SK-MEL-5 (cell line): ENCODE measurements around the gene CBFA2T2. TPM values are rescaled to one million over a fixed set of nuclear protein-coding genes. Genes with fewer than 3 reads are reported as not detected.
"Not testable (repeated sequence)": the region's sequence is repeated elsewhere in the genome, so short reads cannot be mapped to it uniquely, and the experiment has no call there.

Source experiments
- DNase-seq: peaks from one replicate; pipeline ENCODE4 v3.0.0-alpha.2; 2016; ENCODE audit warnings: low read depth, low spot score
- in situ Hi-C: cut with HindIII; loops from 2 replicates; pipeline ENCODE4 v1.10.0; 2016; ENCODE audit warnings: low sequenced_read_pairs, high pct_unique_total_duplicates, low pct_unique_long_range_greater_than_20kb
- total RNA-seq: library from RNA; depleted of rRNA; stranded (reverse); fragments of >200 nt; shearing (Covaris generic); gene quantifications from 2 replicates; pipeline ENCODE4 v1.2.3, GENCODE V29; 2014

Gene CBFA2T2
- total RNA-seq, 1 experiment from 2014 or later = 6.0 TPM

DNA sequence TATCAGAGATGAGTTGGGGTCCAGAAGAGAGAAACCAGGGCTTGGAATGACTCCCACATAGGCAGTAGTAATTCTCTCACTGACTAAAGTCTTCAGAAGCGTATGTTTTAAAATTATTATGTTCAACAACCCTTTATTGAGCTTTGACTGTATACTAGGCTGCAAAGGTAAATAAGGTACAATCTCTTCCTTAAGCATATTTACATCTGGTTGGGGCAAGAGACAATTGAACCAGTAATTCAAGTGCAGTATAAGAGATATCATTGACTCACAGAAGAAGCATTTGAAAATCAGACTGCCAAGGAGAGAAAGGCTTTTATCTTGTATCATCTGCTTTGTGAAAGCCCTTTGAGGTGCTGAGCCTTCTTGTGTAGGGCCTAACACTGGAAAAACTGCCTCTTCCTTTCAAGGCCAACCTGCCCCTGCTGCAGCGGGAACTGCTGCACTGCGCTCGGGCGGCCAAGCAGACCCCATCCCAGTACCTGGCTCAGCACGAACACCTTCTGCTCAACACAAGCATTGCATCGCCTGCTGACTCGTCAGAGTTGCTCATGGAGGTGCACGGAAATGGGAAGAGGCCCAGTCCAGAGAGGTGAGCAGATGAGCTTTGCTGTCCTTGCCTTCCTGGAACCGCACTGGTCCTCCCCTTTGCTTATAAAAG lies 132.9 kb downstream of the CBFA2T2 start:
- in situ Hi-C loops = no loop called here
- DNase-seq = no peak

DNA sequence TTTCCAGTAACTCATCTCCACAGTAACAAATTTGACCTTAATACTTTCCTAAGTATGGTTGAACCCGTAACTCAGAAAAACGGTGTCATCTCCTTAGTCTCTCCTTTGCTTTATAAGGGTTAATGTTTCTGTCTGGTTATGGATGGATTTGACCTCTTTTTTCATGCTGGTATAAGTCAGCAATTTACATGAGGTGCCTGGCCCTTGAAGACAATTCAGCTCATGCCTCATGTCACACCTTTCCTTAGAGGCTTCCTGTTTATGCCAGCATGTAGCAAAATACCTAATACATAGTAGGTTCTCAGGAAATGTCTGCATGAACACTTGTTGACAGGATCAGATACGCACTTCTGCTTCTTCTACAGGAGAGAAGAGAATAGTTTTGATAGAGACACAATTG lies 134.5 kb downstream of the CBFA2T2 start:
- in situ Hi-C loops = no loop called here

GRCh38 chr20:33626190-33626589 lies 136.3 kb downstream of the CBFA2T2 start:
- DNase-seq = no peak
- in situ Hi-C loops = no loop called here

More for the DNA sequence above, 134.5 kb downstream of the CBFA2T2 start:
- no peak for DNase-seq

GRCh38 chr20:33627577-33628216 lies 137.8 kb downstream of the CBFA2T2 start:
- no peak for DNase-seq
- in situ Hi-C loops = no loop called here

- DNase-seq = no peak
- in situ Hi-C loops = no loop called here
Observed at GRCh38 chr20:33629533-33629932, 139.6 kb downstream of the CBFA2T2 start.

GRCh38 chr20:33629979-33630378 lies 140.1 kb downstream of the CBFA2T2 start:
- in situ Hi-C loops = no loop called here
- DNase-seq = no peak

- in situ Hi-C loops = no loop called here
- no peak for DNase-seq
Observed at GRCh38 chr20:33630507-33630906, 140.6 kb downstream of the CBFA2T2 start.

DNA sequence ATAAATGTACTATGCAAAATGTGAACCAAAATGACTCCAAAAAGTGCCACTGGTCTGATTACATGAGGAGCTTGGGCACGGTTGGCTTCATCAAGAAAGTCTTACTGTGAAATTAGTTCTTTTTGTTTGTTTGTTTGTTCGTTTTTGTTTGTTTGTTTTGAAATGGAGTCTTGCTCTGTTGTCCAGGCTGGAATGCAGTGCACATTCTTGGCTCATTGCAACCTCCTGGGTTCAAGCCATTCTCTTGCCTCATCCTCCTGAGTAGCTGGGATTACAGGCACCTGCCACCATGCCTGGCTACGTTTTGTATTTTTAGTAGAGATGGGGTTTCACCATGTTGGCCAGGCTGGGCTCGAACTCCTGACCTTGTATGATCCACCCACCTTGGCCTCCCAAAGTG lies 142.0 kb downstream of the CBFA2T2 start:
- in situ Hi-C loops, DNase-seq: not testable (repeated sequence)

GRCh38 chr20:33635341-33635740 lies 145.4 kb downstream of the CBFA2T2 start:
- in situ Hi-C loops = no loop called here
- DNase-seq = no peak

DNA sequence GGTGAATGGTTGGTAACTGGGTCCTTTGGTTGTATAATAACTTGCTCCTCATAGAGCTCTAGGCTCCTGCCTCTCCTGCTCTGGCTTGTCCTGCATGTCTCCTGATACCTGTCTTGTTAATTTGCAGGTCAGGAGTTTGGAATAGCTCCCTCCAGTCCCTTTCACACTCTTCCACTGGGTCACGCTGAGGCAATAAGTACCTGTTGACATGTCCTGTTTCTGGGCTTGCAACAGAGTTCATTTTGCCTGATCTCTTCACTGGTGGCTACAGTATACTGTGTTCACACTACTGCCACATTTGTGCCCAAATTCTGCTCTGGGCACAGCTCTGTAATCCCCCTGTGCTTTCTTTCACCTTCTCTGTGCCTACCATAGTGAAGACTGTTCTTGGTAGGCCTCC lies 146.9 kb downstream of the CBFA2T2 start:
- no peak for DNase-seq
- in situ Hi-C loops = no loop called here

GRCh38 chr20:33640287-33640686 lies 150.4 kb downstream of the CBFA2T2 start:
- DNase-seq = no peak
- in situ Hi-C loops = no loop called here

GRCh38 chr20:33644313-33645071 lies 154.6 kb downstream of the CBFA2T2 start:
- no peak for DNase-seq
- in situ Hi-C loops = no loop called here

GRCh38 chr20:33645072-33645358 lies 155.1 kb downstream of the CBFA2T2 start:
- in situ Hi-C loops = no loop called here
- no peak for DNase-seq

DNA sequence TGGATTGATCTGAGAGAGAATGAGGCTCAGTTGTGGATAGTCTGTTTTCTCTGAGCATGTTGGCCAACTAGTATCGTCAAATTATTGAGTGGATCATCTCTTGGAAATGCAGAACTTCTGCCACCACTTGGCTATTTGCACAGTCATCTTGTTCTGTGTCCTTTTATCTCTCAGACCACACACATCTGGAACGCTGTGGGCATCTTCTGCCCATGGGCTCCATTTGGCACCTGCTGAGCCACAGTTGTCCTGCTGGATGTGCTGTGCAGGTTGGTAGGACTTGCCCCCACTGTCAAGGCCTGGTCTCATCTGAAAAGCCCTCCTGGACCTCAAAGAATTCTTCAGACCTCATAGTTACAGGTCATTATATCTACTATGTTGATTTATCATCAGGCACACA lies 155.5 kb downstream of the CBFA2T2 start:
- in situ Hi-C loops = no loop called here
- no peak for DNase-seq

DNA sequence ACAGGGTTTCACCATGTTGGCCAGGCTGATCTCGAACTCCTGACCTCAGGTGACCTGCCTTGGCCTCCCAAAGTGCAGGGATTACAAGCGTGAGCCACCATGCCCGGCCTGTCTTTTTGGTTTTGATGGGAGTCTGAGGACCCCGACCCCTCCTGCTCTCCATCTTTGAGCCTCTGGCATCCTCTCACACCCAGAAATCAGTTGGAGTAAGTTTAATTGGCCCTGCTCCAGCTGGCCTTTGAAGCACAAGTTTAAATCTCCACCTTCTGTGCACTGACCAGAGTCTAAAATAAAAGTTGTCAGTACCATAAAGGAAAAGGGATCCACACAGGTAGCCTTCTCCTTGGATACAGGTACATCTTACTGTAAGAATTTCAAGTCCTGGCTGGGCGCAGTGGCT lies 156.3 kb downstream of the CBFA2T2 start:
- in situ Hi-C loops = no loop called here
- no peak for DNase-seq

GRCh38 chr20:33646959-33647602 lies 157.2 kb downstream of the CBFA2T2 start:
- DNase-seq, in situ Hi-C loops: not testable (repeated sequence)

DNA sequence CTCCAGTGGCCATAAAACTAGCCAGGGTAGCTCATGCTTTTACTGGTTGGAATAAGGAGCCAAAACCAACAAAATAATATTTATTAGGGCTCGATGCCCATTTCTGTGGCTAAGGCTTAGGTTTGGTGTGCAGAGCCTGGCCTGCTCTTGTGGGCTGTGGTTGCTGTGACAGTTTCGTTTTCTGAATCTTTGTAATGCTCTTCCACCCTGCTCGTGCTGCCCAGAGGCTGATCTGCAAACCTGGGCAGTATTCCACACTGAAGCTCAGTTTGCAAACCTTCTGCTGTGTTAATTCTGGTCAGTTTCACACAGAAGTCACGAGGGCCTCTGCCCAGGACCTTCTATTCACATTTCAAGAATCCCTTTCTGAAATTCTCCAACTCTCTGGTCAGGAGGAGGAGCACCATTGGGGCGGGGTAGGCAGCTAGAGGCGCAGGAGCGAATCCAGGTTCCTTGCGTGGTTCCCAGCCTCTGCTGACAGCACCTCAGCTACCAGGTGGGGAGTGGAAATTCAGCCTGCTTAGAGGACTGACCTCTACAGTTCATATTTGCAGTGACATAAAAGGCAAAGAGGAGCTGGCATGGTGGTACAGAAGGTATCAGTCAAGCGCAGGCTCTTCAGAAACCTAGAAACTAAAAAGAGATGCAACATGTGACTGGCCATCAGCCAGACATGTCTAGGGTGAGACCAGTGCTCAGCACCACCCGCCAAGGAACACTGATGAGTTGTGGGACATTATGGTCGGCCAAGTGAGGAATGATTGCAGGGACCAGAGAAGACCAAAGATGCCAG lies 157.9 kb downstream of the CBFA2T2 start:
- no peak for DNase-seq
- in situ Hi-C loops = no loop called here
